Lower lobe of right lung (tissue), 2 donors: ENCODE results near the gene POPDC2. TPM values are rescaled to one million over a fixed set of nuclear protein-coding genes. Genes with fewer than 3 reads are reported as not detected.
A peak's percentile ranks its signal among the peaks of the same experiment; 100 is the strongest.

Source experiments
- ATAC-seq, 2 donors: fragments of 200-7000 bp; cut with Tn5 transposase; one replicate each; pipeline ENCODE4 v1.9.1; 2020 to 2022; ENCODE audit warnings: mild to moderate bottlenecking in 2 of 2, moderate library complexity in 2 of 2
- DNase-seq: peaks from one replicate; pipeline ENCODE4 v3.0.0-alpha.2; 2020
- H3K27ac ChIP-seq: fragments of 200-600 bp; one replicate; pipeline ENCODE4 v1.8.0; 2022
- H3K27me3 ChIP-seq: fragments of 200-600 bp; one replicate; pipeline ENCODE4 v1.8.0; 2022; ENCODE audit warnings: low read depth
- H3K36me3 ChIP-seq: fragments of 200-600 bp; one replicate; pipeline ENCODE4 v1.8.0; 2022; ENCODE audit warnings: mild to moderate bottlenecking
- H3K4me1 ChIP-seq: fragments of 200-600 bp; one replicate; pipeline ENCODE4 v1.8.0; 2022
- H3K4me3 ChIP-seq: fragments of 200-600 bp; one replicate; pipeline ENCODE4 v1.8.0; 2022; ENCODE audit warnings: mild to moderate bottlenecking
- H3K9me3 ChIP-seq: fragments of 200-600 bp; one replicate; pipeline ENCODE4 v1.8.0; 2022
- CTCF ChIP-seq: fragments of 200-600 bp; IDR thresholded peaks from one replicate; pipeline ENCODE4 v1.8.0; 2022; ENCODE audit warnings: antibody characterized with exemption, mild to moderate bottlenecking
- intact Hi-C: fragments of 100-400 bp; cut with DNase I; formaldehyde crosslinking; loops from one replicate; pipeline ENCODE4 v1.11.0; 2022
- total RNA-seq: library from RNA; stranded (reverse); fragmentation: NEBNext Ultra II Directional; extraction: Animal tissue kit (Norgen Biotek cat#: 25700); gene quantifications from one replicate; pipeline ENCODE4 v1.2.1, GENCODE V29; 2021
- donor health status: DM: no; HTN: yes; CAD: no; lungs with severe emphysema.

Gene POPDC2
- total RNA-seq, 1 donor from 2014 or later = 1.5 TPM

DNA sequence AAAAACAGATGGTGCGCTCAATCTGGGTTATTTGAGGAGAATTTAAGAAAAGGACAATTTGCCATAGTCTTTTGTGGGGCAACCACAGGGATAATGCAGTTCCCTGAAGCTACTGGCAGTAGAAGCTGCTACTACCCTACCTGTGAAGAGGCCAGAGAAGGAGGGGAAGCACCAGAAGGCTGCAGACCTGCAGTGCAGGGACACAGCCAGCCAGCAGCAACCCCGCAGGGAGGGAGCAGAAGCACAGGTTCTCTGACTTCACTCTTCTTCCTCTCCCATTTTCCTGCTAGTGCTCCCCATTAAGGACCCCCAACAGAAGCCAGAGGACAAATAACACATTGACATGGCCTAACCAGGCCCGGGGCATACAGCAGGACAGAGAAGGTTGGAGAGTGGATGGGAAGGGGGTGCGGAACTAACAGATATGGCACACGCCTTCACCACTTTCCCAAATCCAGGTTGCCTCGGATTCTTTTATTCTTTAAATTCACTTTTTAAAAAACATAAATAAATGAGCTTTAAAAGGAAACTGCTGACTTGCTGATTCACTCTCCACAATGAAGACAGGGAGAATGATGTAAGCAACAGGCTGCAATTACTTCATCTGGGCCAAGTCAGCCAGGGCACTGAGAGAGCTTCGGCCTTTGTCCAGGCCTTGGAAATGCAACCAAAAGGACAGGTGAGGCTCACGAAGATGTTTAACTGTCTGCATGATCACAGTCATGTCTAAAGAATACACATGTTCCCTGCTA is 30.1 kb downstream of the POPDC2 start:
- Histone ChIP-seq H3K4me3 (no peak overlapping the region), H3K9me3 (no peaks in the 10 kb centered on the region), H3K36me3 (no peaks in the 10 kb centered on the region), H3K27ac (peak overlapping the region; percentile 54), H3K4me1 (peaks cover 60% of the 10 kb centered on the region), H3K27me3 (no peaks in the 10 kb centered on the region)
- ATAC-seq (peak; percentile 32 to 59), DNase-seq (no peak)
- intact Hi-C loops = no loop called here
- no peak for TF ChIP-seq CTCF

DNA sequence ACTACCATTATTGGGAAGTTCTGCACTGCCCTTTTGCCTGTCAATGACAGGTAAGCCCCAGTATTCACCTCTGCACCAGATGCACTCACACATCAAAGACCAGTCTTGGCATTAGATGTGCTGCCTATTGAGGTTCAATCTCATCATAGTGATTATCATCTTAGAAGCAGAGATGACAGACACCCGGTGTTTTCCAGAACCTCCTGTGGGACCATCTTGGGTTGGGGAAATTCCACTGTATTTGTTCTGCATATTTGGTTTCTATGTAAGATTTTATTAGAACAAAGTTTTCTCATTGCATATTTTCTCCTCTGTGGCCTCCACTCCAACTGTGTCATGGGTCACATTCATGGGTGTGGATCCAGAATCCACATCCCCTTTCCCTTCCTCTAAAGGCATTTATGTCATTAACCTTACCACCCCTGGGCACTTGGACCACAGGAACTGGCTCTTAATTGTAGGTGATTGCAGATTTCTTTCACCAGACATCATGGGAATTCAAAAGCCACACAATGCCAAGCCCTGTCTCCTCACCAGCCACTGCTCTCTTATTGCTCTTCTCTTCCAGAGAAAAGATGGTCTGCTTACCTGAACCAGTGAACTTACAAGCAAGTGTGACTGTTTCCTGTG is 31.5 kb downstream of the POPDC2 start:
- TF ChIP-seq CTCF = no peak
- Histone ChIP-seq H3K9me3 (no peaks in the 10 kb centered on the region), H3K27me3 (no peaks in the 10 kb centered on the region), H3K4me1 (peaks cover 60% of the 10 kb centered on the region), H3K36me3 (no peaks in the 10 kb centered on the region), H3K27ac (peak overlapping the region; percentile 67), H3K4me3 (no peak overlapping the region)
- no peak for DNase-seq
- intact Hi-C loops = no loop called here
- ATAC-seq = peak; percentile 37 to 69

- intact Hi-C loops = no loop called here
Measured at GRCh38 chr3:119628390-119628789, 32.0 kb downstream of the POPDC2 start.

GRCh38 chr3:119627461-119627860 is 32.9 kb downstream of the POPDC2 start:
- DNase-seq = peak; percentile 62
- intact Hi-C loops = no loop called here
- no peak overlapping the region for H3K4me3 ChIP-seq
- H3K4me1 ChIP-seq = peaks cover 60% of the 10 kb centered on the region
- H3K9me3 ChIP-seq = no peaks in the 10 kb centered on the region
- no peaks in the 10 kb centered on the region for H3K27me3 ChIP-seq
- no peak for TF ChIP-seq CTCF
- H3K27ac ChIP-seq = peak overlapping the region; percentile 67
- ATAC-seq = peak; percentile 61 to 64
- H3K36me3 ChIP-seq = no peaks in the 10 kb centered on the region

More at GRCh38 chr3:119628390-119628789, 32.0 kb downstream of the POPDC2 start:
- peak in 1 of 2 donors; percentile 7 for ATAC-seq
- Histone ChIP-seq H3K9me3 (no peaks in the 10 kb centered on the region), H3K36me3 (no peaks in the 10 kb centered on the region), H3K4me1 (peaks cover 60% of the 10 kb centered on the region), H3K4me3 (no peak overlapping the region), H3K27me3 (no peaks in the 10 kb centered on the region), H3K27ac (peak overlapping the region; percentile 67)
- no peak for TF ChIP-seq CTCF
- DNase-seq = no peak

GRCh38 chr3:119626196-119626595 is 34.2 kb downstream of the POPDC2 start:
- intact Hi-C loops = no loop called here
- H3K4me3 ChIP-seq = no peak overlapping the region
- ATAC-seq = no peak
- no peaks in the 10 kb centered on the region for H3K9me3 ChIP-seq
- DNase-seq = no peak
- no peaks in the 10 kb centered on the region for H3K36me3 ChIP-seq
- H3K27ac ChIP-seq = peak overlapping the region; percentile 14
- H3K4me1 ChIP-seq = peaks cover 53% of the 10 kb centered on the region
- H3K27me3 ChIP-seq = no peaks in the 10 kb centered on the region
- TF ChIP-seq CTCF = no peak
